Measurements from ENCODE around the gene ZBTB7B. TPM values are rescaled to one million over a fixed set of nuclear protein-coding genes. Genes with fewer than 3 reads are reported as not detected.

Gene ZBTB7B
- total and polyA plus RNA-seq, 9 of the 15 experiments (the other 6 are each of a cell fraction or from before 2014, with no cell fraction given): 0.04 to 46.5 (median 15.2) TPM

DNA sequence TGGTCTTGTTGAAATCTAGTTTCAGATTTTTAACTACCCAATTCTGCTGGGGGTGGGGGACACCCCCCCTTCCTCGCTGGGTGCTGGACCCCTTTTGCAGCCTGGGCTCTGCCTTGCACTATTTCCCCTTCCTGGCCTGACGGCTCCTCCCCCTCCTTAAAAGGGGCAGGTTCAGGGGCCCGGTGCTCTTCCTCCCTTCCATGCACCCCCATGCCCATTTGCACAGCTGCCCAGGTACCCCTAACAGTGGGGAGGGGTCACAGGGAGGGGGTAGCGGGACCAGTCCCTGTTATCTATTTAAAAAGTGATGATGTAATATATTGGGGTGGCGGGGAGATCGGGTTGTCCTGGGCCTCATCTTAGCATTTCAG is 15.3 kb downstream of the ZBTB7B start:
- CTCF ChIA-PET (ENCODE audit: low intra/inter-chr PET ratio): interaction anchor here (1.1 to 2.8 kb wide), 7 partner anchors 17 to 460 kb away, joined by 3 to 28 read pairs (median 6); partner anchors contain the start of genes CKS1B, PBXIP1, PYGO2 and UBE2Q1
- Histone ChIP-seq H3K9me1 (ENCODE audit: control insufficient read depth, insufficient read depth, low read length) (no peaks in the 10 kb centered on the region), H3K9ac (ENCODE audit: insufficient read depth in 1 of 2, low read depth in 2 of 2, low read length in 2 of 2) (peak overlapping the region; percentile 61 to 87; a peak in 3 of 4 replicates), H3K9me3 (replicated peaks; ENCODE audit: control insufficient read depth, insufficient read depth, low read depth, low read length) (no peaks in the 10 kb centered on the region), H3K27me3 (ENCODE audit: control insufficient read depth in 2 of 2, insufficient read depth in 2 of 2, low read length in 2 of 2) (no peaks in the 10 kb centered on the region), H3K79me2 (ENCODE audit: control insufficient read depth, insufficient read depth, low read length) (peaks cover 9% of the 10 kb centered on the region; the same call in 2 of the 3 replicates), H3K4me3 (no peak overlapping the region), H3K27ac (ENCODE audit: extremely low read depth, low read depth, low read length) (peak overlapping the region; percentile 81; the same call in 2 of the 3 replicates), H3K36me3 (ENCODE audit: control insufficient read depth, insufficient read depth, low read length) (peaks cover 43% of the 10 kb centered on the region; the same call in 2 of the 3 replicates), H2AFZ (ENCODE audit: low read depth, low read length) (no peak overlapping the region), H4K20me1 (replicated peaks; ENCODE audit: control insufficient read depth, insufficient read depth, low read length) (no peaks in the 10 kb centered on the region), H3K4me1 (replicated peaks in 1 of 2; ENCODE audit: control insufficient read depth in 2 of 2, insufficient read depth in 2 of 2, low read length in 2 of 2) (peaks cover 27 to 54% of the 10 kb centered on the region in 2 experiments), H3K4me2 (ENCODE audit: insufficient read depth, low read length) (peak overlapping the region; percentile 53)
- POLR2A ChIA-PET: interaction anchor here (0.5 to 2.3 kb wide), 14 partner anchors 10 to 62 kb away, joined by 3 to 15 read pairs (median 4); partner anchors contain the start of genes DCST1, DCST2, LENEP and PBXIP1
- intact Hi-C loops (cut with micrococcal nuclease): loop anchor here (1.0 to 2.0 kb wide), 2 partner anchors 16 to 57 kb away; partner anchors contain the start of genes PYGO2 and ZBTB7B
- BruUV-seq (replicated peaks): no TSS peak
- DNase-seq (ENCODE audit: extremely low read depth in 1 of 4, low spot score in 3 of 4) (peak in 2 of 4 experiments; percentile 41 to 43), ATAC-seq (peak; percentile 2), FAIRE-seq (no peak)
- TF ChIP-seq POLR2A (conservative IDR thresholded peaks at IDR 0.05) (0 out of 2 replicates have a peak, but pooled peaks have one; percentile 7), ZNF253 (CRISPR knock-in tag; conservative IDR thresholded peaks at IDR 0.05) (no peak), GTF2A2 (tag; IDR thresholded peaks at IDR 0.05) (no peak), NRF1 (conservative IDR thresholded peaks at IDR 0.05 in 1 of 2, IDR thresholded peaks at IDR 0.05 in 1 of 2) (no peak), GABPA (tag; conservative IDR thresholded peaks at IDR 0.05; ENCODE audit: low read depth) (0 out of 2 replicates have a peak, but pooled peaks have one; percentile 12), MYNN (IDR thresholded peaks at IDR 0.05) (no peak), MYNN (CRISPR knock-in tag; IDR thresholded peaks at IDR 0.05) (no peak), CEBPG (CRISPR knock-in tag; IDR thresholded peaks at IDR 0.05) (no peak), CEBPG (tag; conservative IDR thresholded peaks at IDR 0.05 in 1 of 2, IDR thresholded peaks at IDR 0.05 in 1 of 2) (peak; percentile 29 to 36; a peak in 1 of 4 replicates), RAD21 (CRISPR knock-in tag; conservative IDR thresholded peaks at IDR 0.05 in 1 of 2, IDR thresholded peaks at IDR 0.05 in 1 of 2) (no peak)
- TF ChIP-seq, protein P1, sequence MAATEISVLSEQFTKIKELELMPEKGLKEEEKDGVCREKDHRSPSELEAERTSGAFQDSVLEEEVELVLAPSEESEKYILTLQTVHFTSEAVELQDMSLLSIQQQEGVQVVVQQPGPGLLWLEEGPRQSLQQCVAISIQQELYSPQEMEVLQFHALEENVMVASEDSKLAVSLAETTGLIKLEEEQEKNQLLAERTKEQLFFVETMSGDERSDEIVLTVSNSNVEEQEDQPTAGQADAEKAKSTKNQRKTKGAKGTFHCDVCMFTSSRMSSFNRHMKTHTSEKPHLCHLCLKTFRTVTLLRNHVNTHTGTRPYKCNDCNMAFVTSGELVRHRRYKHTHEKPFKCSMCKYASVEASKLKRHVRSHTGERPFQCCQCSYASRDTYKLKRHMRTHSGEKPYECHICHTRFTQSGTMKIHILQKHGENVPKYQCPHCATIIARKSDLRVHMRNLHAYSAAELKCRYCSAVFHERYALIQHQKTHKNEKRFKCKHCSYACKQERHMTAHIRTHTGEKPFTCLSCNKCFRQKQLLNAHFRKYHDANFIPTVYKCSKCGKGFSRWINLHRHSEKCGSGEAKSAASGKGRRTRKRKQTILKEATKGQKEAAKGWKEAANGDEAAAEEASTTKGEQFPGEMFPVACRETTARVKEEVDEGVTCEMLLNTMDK (IDR thresholded peaks at IDR 0.05; ENCODE audit: borderline replicate concordance, insufficient read depth, low read depth, low read length, poor library complexity, severe bottlenecking): no peak
- TF ChIP-seq, protein P2, sequence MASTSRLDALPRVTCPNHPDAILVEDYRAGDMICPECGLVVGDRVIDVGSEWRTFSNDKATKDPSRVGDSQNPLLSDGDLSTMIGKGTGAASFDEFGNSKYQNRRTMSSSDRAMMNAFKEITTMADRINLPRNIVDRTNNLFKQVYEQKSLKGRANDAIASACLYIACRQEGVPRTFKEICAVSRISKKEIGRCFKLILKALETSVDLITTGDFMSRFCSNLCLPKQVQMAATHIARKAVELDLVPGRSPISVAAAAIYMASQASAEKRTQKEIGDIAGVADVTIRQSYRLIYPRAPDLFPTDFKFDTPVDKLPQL (IDR thresholded peaks at IDR 0.05; ENCODE audit: extremely low read depth, insufficient read length): no peak
- TF ChIP-seq, protein P3, sequence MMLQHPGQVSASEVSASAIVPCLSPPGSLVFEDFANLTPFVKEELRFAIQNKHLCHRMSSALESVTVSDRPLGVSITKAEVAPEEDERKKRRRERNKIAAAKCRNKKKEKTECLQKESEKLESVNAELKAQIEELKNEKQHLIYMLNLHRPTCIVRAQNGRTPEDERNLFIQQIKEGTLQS (IDR thresholded peaks at IDR 0.05): peak; percentile 71
- TF ChIP-seq, protein P3 (CRISPR knock-in tag; conservative IDR thresholded peaks at IDR 0.05): no peak
- in situ Hi-C loops (cut with MboI): no loop called here
- 74% methylated on average over 5 of the region's 6 CpGs for WGBS (ENCODE audit: insufficient coverage, low coverage, missing lambda C conversion rate)

Measured in K562 (cell line).